ENCODE data around the gene GNPTG. TPM values are rescaled to one million over a fixed set of nuclear protein-coding genes. Genes with fewer than 3 reads are reported as not detected.

GNPTG gene
- total RNA-seq, 1 donor = 69.1 TPM

DNA sequence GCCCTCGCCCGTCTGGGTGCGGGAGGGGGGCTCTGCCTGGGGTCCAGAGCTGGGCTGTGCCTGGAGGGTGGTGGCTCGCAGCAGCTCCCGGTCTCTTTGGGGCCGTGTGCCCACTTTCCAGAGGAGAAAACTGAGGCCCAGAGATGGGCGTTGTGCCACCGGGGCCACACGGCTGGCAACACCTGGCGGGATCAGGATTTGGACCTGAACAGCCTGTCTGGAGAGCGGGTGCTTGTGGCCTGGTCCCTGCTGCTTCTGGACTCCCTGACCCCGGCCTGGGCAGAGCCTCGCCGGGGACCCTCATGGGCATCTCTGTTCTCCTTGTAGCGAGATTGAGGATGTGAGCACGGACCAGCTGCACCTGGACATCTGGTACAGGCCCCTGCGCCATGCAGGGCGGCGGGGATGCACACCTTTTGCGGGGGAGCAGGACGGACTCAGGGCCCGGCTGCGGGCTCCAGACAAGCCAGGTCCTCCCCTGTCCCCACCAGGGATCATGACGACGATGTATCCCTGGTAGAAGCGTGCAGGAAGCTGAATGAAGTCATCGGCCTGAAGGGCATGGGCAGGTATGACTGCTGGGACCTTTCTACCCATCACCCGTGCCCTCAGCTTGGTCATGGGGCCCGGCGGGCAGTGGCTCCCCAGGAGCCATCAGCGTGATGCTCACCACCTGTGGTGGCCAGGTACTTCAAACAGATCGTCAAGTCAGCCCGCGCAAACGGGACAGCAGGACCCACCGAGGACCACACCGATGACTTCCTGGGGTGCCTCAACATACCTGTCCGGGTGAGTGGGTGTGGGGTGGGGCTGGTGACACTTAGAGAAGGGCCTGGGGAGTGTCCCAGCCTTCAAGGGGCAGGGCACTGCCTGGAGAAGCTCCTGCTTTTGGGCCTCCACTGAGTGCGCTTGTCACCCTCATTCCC is 10.0 kb upstream of the GNPTG start:
- DNase-seq (ENCODE audit: insufficient read length, low spot score, missing footprints) = no peak
- no peaks in the 10 kb centered on the region for H4K20me1 ChIP-seq (ENCODE audit: insufficient read depth, low read length)
- no peak overlapping the region for H2AFZ ChIP-seq (ENCODE audit: low read length)
- H3K27me3 ChIP-seq (ENCODE audit: insufficient read depth, low read length) = peaks cover 5% of the 10 kb centered on the region
- no peak overlapping the region for H3K4me2 ChIP-seq (ENCODE audit: insufficient read depth, low read length)
- H3K4me3 ChIP-seq (ENCODE audit: insufficient read depth, low read length) = no peak overlapping the region
- H3K27ac ChIP-seq (ENCODE audit: low read depth, low read length) = no peak overlapping the region
- TF ChIP-seq, protein P1, sequence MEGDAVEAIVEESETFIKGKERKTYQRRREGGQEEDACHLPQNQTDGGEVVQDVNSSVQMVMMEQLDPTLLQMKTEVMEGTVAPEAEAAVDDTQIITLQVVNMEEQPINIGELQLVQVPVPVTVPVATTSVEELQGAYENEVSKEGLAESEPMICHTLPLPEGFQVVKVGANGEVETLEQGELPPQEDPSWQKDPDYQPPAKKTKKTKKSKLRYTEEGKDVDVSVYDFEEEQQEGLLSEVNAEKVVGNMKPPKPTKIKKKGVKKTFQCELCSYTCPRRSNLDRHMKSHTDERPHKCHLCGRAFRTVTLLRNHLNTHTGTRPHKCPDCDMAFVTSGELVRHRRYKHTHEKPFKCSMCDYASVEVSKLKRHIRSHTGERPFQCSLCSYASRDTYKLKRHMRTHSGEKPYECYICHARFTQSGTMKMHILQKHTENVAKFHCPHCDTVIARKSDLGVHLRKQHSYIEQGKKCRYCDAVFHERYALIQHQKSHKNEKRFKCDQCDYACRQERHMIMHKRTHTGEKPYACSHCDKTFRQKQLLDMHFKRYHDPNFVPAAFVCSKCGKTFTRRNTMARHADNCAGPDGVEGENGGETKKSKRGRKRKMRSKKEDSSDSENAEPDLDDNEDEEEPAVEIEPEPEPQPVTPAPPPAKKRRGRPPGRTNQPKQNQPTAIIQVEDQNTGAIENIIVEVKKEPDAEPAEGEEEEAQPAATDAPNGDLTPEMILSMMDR (IDR thresholded peaks at IDR 0.05; ENCODE audit: extremely low read depth, low read depth, low read length) = no peak
- H3K9me3 ChIP-seq (ENCODE audit: low read depth, low read length) = no peaks in the 10 kb centered on the region
- no peaks in the 10 kb centered on the region for H3K4me1 ChIP-seq (ENCODE audit: insufficient read depth, low read length)
- H3K36me3 ChIP-seq (ENCODE audit: insufficient read depth, low read length) = no peaks in the 10 kb centered on the region
- H3K79me2 ChIP-seq (ENCODE audit: insufficient read depth, low read length) = no peaks in the 10 kb centered on the region

DNA sequence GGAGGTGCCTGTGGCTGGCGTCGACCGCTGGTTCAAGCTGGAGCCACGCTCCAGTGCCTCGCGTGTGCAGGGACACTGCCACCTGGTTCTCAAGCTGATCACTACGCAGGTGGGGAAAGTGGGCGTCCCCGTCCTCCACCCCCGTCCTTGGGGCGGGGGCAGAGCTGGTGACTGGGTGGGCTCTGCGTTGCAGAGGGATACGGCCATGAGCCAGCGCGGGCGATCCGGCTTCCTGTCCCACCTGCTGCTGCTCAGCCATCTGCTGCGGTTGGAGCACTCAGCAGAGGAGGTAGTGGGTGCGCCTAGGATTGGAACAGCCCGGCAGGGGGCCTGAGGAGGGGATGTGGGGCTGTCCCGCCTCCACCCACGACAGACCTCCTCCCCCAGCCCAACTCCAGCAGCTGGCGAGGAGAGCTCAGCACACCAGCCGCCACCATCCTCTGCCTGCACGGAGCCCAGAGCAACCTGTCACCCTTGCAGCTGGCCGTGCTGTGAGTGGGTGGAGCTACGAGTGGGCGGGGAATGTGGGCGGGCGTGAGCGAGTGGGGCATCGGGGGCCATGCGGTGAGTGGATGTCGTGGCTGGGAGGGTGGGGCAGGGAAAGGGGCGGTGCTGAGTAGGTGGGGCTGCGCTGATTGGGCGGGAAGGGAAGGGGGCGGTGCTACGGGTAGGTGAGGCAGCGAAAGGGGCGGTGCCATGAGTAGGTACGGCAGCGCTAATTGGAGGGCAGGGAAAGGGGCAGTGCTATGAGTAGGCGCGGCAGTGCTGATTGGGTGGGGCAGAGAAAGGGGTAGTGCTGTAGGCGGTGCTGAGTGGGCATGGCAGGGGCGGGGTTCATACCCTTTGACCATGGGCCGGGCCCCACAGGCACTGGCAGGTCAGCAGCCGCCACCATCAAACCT is 9.0 kb upstream of the GNPTG start:
- peak; percentile 98 for DNase-seq (ENCODE audit: insufficient read length, low spot score, missing footprints)
- H3K27ac ChIP-seq (ENCODE audit: low read depth, low read length) = no peak overlapping the region
- TF ChIP-seq, protein P1 (IDR thresholded peaks at IDR 0.05; ENCODE audit: extremely low read depth, low read depth, low read length) = no peak
- no peak overlapping the region for H3K4me2 ChIP-seq (ENCODE audit: insufficient read depth, low read length)
- no peaks in the 10 kb centered on the region for H4K20me1 ChIP-seq (ENCODE audit: insufficient read depth, low read length)
- H3K79me2 ChIP-seq (ENCODE audit: insufficient read depth, low read length) = no peaks in the 10 kb centered on the region
- no peak overlapping the region for H2AFZ ChIP-seq (ENCODE audit: low read length)
- H3K27me3 ChIP-seq (ENCODE audit: insufficient read depth, low read length) = peaks cover 5% of the 10 kb centered on the region
- no peaks in the 10 kb centered on the region for H3K4me1 ChIP-seq (ENCODE audit: insufficient read depth, low read length)
- H3K9me3 ChIP-seq (ENCODE audit: low read depth, low read length) = no peaks in the 10 kb centered on the region
- no peak overlapping the region for H3K4me3 ChIP-seq (ENCODE audit: insufficient read depth, low read length)
- no peaks in the 10 kb centered on the region for H3K36me3 ChIP-seq (ENCODE audit: insufficient read depth, low read length)

DNA sequence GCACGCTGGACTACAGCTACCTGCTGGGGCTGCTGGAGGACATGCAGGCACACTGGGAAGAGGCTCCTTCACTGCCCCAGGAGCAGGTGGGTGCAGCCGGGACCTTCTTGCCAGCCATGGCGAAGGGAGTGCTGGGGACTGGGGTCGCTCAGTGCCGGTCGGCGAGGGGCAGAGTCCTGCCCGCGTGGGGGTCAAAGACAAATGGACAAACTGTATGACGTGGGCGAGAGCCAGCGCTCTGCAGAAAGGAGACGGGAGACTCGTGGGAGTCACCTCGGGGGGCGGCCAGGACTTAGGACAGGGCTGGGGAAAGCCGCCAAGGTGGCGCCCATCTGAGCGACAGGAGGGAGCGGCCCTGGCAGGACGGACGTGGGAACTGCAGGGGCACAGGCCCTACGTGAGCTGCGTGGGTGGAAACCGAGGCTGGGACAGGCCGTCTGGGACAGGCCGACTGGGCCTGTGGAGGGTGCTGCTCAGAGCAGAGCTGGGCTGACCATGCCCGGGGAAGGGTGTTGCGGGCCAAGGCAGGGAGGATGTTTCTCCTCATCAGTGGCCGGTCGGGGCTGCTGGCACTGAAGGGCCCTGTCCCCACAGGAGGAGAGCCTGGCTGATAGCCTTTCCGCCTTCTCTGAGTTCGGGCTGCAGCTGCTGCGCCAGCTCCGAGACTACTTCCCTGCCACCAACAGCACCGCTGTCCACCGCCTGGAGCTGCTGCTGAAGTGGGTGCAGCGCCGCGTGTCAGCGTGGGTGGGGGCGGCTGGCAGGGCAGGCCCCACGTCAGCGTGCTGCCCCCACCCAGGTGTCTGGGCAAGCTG is 8.1 kb upstream of the GNPTG start:
- Histone ChIP-seq H3K79me2 (ENCODE audit: insufficient read depth, low read length) (no peaks in the 10 kb centered on the region), H2AFZ (ENCODE audit: low read length) (no peak overlapping the region), H3K27me3 (ENCODE audit: insufficient read depth, low read length) (peaks cover 5% of the 10 kb centered on the region), H4K20me1 (ENCODE audit: insufficient read depth, low read length) (no peaks in the 10 kb centered on the region), H3K27ac (ENCODE audit: low read depth, low read length) (no peak overlapping the region), H3K4me3 (ENCODE audit: insufficient read depth, low read length) (no peak overlapping the region), H3K9me3 (ENCODE audit: low read depth, low read length) (no peaks in the 10 kb centered on the region), H3K4me1 (ENCODE audit: insufficient read depth, low read length) (no peaks in the 10 kb centered on the region), H3K4me2 (ENCODE audit: insufficient read depth, low read length) (no peak overlapping the region), H3K36me3 (ENCODE audit: insufficient read depth, low read length) (peaks cover under 1% of the 10 kb centered on the region)
- no peak for DNase-seq (ENCODE audit: insufficient read length, low spot score, missing footprints)
- TF ChIP-seq, protein P1 (IDR thresholded peaks at IDR 0.05; ENCODE audit: extremely low read depth, low read depth, low read length) = no peak
